HEK293T (cell line): ENCODE results near the gene CNTNAP1.

Experiments used
- BHLHE40 ChIP-seq: fragments of 450-650 bp; IDR thresholded peaks from 2 replicates; pipeline ENCODE4 v1.6.1; 2016; ENCODE audit warnings: mild to moderate bottlenecking, moderate library complexity, borderline replicate concordance
- CTBP1 ChIP-seq: fragments of 450-650 bp; IDR thresholded peaks from 2 replicates; pipeline ENCODE4 v1.6.1; 2016; ENCODE audit warnings: borderline replicate concordance
- FOXA1 ChIP-seq: fragments of 450-650 bp; IDR thresholded peaks from 2 replicates; pipeline ENCODE4 v1.6.1; 2016; ENCODE audit warnings: mild to moderate bottlenecking
- FOXK2 ChIP-seq: fragments of 450-650 bp; IDR thresholded peaks from 2 replicates; pipeline ENCODE4 v1.6.1; 2016; ENCODE audit warnings: mild to moderate bottlenecking
- FOXM1 ChIP-seq: fragments of 450-650 bp; IDR thresholded peaks from 2 replicates; pipeline ENCODE4 v1.6.1; 2017; ENCODE audit warnings: mild to moderate bottlenecking, borderline replicate concordance
- LEF1 ChIP-seq: fragments of 450-650 bp; IDR thresholded peaks from 2 replicates; pipeline ENCODE4 v1.6.1; 2017; ENCODE audit warnings: mild to moderate bottlenecking, borderline replicate concordance
- SP1 ChIP-seq: fragments of 450-650 bp; IDR thresholded peaks from 2 replicates; pipeline ENCODE4 v1.6.1; 2017

GRCh38 chr17:42748202-42748907 lies 66.0 kb downstream of the CNTNAP1 start:
- TF ChIP-seq FOXA1 (no peak), BHLHE40 (no peak), FOXM1 (no peak), LEF1 (no peak), SP1 (no peak), CTBP1 (no peak), FOXK2 (no peak)
